GM12878 (cell line): ENCODE data around the gene MAML3. TPM values are rescaled to one million over a fixed set of nuclear protein-coding genes. Genes with fewer than 3 reads are reported as not detected.

Source experiments
- ATAC-seq: fragments of 200-7000 bp; cut with Tn5 transposase; 3 replicates; pipeline ENCODE4 v1.9.1; 2020; ENCODE audit warnings: mild to moderate bottlenecking, moderate library complexity
- BruUV-seq: library from RNA; stranded (reverse); fragments of 400-500 nt; replicated peaks from 2 replicates; lab custom pipeline; 2021; lab: Mats Ljungman, UMichigan
- CTCF ChIA-PET: fragments of 300-600 bp; sonication (Branson Sonifier 250); formaldehyde crosslinking; extraction: SDS; loops from one replicate; lab custom pipeline; 2021; ENCODE audit warnings: inconsistent platforms; lab: Yijun Ruan, JAX
- POLR2A ChIA-PET: fragments of 350-600 bp; formaldehyde crosslinking; extraction: SDS; loops from one replicate; lab custom pipeline; 2021; ENCODE audit warnings: inconsistent platforms; lab: Charles Lee
- RAD21 ChIA-PET: fragments of 300-600 bp; sonication (Branson Sonifier 250); formaldehyde crosslinking; loops from one replicate; lab custom pipeline; 2023; ENCODE audit warnings: antibody characterized with exemption; ENCODE audit not compliant: unreplicated experiment; lab: Charles Lee
- SMC1A ChIA-PET: fragments of 300-600 bp; sonication (Branson Sonifier 250); formaldehyde crosslinking; loops from one replicate; lab custom pipeline; 2023; ENCODE audit not compliant: unreplicated experiment, uncharacterized antibody; lab: Charles Lee
- DNase-seq: peaks from one replicate; pipeline ENCODE4 v3.0.0-alpha.2; 2011; ENCODE audit warnings: low read depth, low spot score
- FAIRE-seq: peaks from 3 replicates; lab custom pipeline; 2011; peaks lifted over from hg19 to GRCh38; lab: Jason Lieb, UNC
- H2AFZ ChIP-seq: 2 replicates; pipeline ENCODE4 v1.6.0; 2011; ENCODE audit warnings: low read depth, low read length, control low read depth; ENCODE audit not compliant: control insufficient read depth
- H3K27ac ChIP-seq: 2 replicates; pipeline ENCODE4 v1.5.1; 2011; ENCODE audit warnings: control low read depth; ENCODE audit not compliant: control insufficient read depth, insufficient read depth
- H3K27me3 ChIP-seq, 2 experiments: replicated peaks in 1 of 2; 2 replicates each; pipeline versions ENCODE4 v1.6.0 to v1.6.1; 2011; ENCODE audit warnings: low read length in 1 of 2; ENCODE audit not compliant: control insufficient read depth in 2 of 2, insufficient read depth in 2 of 2
- H3K36me3 ChIP-seq, 2 experiments: 2 replicates each; pipeline ENCODE4 v1.5.1; 2011; ENCODE audit warnings: low read length in 1 of 2; ENCODE audit not compliant: control insufficient read depth in 2 of 2, insufficient read depth in 2 of 2
- H3K4me1 ChIP-seq: 2 replicates; pipeline ENCODE4 v1.6.1; 2011; ENCODE audit warnings: mild to moderate bottlenecking, low read length, moderate library complexity, mixed read lengths; ENCODE audit not compliant: control insufficient read depth, insufficient read depth
- H3K4me2 ChIP-seq: 2 replicates; pipeline ENCODE4 v1.6.0; 2011; ENCODE audit warnings: control low read depth; ENCODE audit not compliant: control insufficient read depth, insufficient read depth
- H3K4me3 ChIP-seq: fragments of 200-600 bp; sonication (generic); 2 replicates; pipeline ENCODE4 v1.5.1; 2016
- H3K79me2 ChIP-seq: 2 replicates; pipeline ENCODE4 v1.6.0; 2011; ENCODE audit warnings: low read length; ENCODE audit not compliant: control insufficient read depth, insufficient read depth
- H3K9ac ChIP-seq: 2 replicates; pipeline ENCODE4 v1.8.0; 2011; ENCODE audit warnings: low read length, control low read depth, mixed read lengths; ENCODE audit not compliant: control insufficient read depth, insufficient read depth
- H3K9me3 ChIP-seq: replicated peaks from 3 replicates; pipeline ENCODE4 v1.5.1; 2011; ENCODE audit warnings: mild to moderate bottlenecking, low read length; ENCODE audit not compliant: control insufficient read depth, insufficient read depth
- H4K20me1 ChIP-seq: 2 replicates; pipeline ENCODE4 v1.6.0; 2011; ENCODE audit not compliant: control insufficient read depth, insufficient read depth
- ASH2L ChIP-seq: fragments of 300-600, 200-600 bp; sonication (generic); IDR thresholded peaks from 2 replicates; pipeline ENCODE4 v1.6.1; 2017; ENCODE audit warnings: low read depth, mild to moderate bottlenecking, borderline replicate concordance
- ATF2 ChIP-seq: IDR thresholded peaks from 2 replicates; pipeline ENCODE4 v1.6.1; 2012; ENCODE audit warnings: low read length, inconsistent platforms
- BMI1 ChIP-seq: fragments of 450-650 bp; IDR thresholded peaks from 2 replicates; pipeline ENCODE4 v1.6.1; 2016; ENCODE audit warnings: mild to moderate bottlenecking, moderate library complexity, borderline replicate concordance
- CREM ChIP-seq: IDR thresholded peaks from 2 replicates; pipeline ENCODE4 v1.6.1; 2014; ENCODE audit warnings: antibody characterized with exemption, low read depth
- CUX1 ChIP-seq: IDR thresholded peaks from 2 replicates; pipeline ENCODE4 v1.6.1; 2012; ENCODE audit warnings: improper control_type of control experiment, low read depth, low read length; ENCODE audit not compliant: insufficient replicate concordance
- PAX8 ChIP-seq: fragments of 450-650 bp; IDR thresholded peaks from 2 replicates; pipeline ENCODE4 v1.6.1; 2017; ENCODE audit warnings: mild to moderate bottlenecking, moderate library complexity
- PBX3 ChIP-seq: IDR thresholded peaks from 2 replicates; pipeline ENCODE4 v1.6.1; 2011; ENCODE audit warnings: mild to moderate bottlenecking, low read depth, low read length, moderate library complexity; ENCODE audit not compliant: insufficient replicate concordance
- RCOR1 ChIP-seq: conservative IDR thresholded peaks from 2 replicates; pipeline ENCODE4 v1.6.1; 2012; ENCODE audit warnings: low read depth, low read length, improper control_type of control experiment
- SPI1 ChIP-seq: IDR thresholded peaks from 2 replicates; pipeline ENCODE4 v1.6.1; 2011; ENCODE audit warnings: low read depth, mild to moderate bottlenecking, low read length, moderate library complexity, borderline replicate concordance; ENCODE audit not compliant: insufficient read depth
- USF2 ChIP-seq: IDR thresholded peaks from 2 replicates; pipeline ENCODE4 v1.6.1; 2011; ENCODE audit warnings: low read depth, low read length, improper control_type of control experiment, borderline replicate concordance
- ZNF207 ChIP-seq: fragments of 450-650 bp; IDR thresholded peaks from 2 replicates; pipeline ENCODE4 v1.6.1; 2014; ENCODE audit warnings: antibody characterized with exemption, mild to moderate bottlenecking, borderline replicate concordance
- ZNF217 ChIP-seq: fragments of 450-650 bp; IDR thresholded peaks from 2 replicates; pipeline ENCODE4 v1.6.1; 2017; ENCODE audit warnings: antibody characterized with exemption, mild to moderate bottlenecking
- ZNF384 ChIP-seq: IDR thresholded peaks from 2 replicates; pipeline ENCODE4 v1.6.1; 2012; ENCODE audit warnings: low read depth, mild to moderate bottlenecking, low read length, improper control_type of control experiment, borderline replicate concordance
- WGBS: methylation state at CpG from one replicate; pipeline ENCODE4 v1.1.6; 2016; ENCODE audit warnings: low lambda C conversion rate; ENCODE audit not compliant: insufficient replicate concordance, insufficient coverage; ENCODE audit errors: missing lambda C conversion rate; 5-methylcytosine and 5-hydroxymethylcytosine counted together
- in situ Hi-C: fragments of 300-500 bp; cut with MboI; formaldehyde crosslinking; loops from 9 replicates; pipeline ENCODE4 v1.14.3; 2018; ENCODE audit warnings: mixed read lengths
- intact Hi-C: fragments of 100-400 bp; cut with micrococcal nuclease; formaldehyde crosslinking; loops from one replicate; pipeline ENCODE4 v1.14.2; 2022; ENCODE audit not compliant: unreplicated experiment
- polyA plus RNA-seq, 11 experiments: library from polyadenylated mRNA; depleted of rRNA in 4 of 11; unstranded in 6 of 11; stranded (reverse) in 5 of 11; fragments of >200 nt; fragmentation: Nextera tagmentation in 4 of 11; fragmentation: Illumina TruSeq in 1 of 11; extraction: Ambion mirVana in 4 of 11; extraction: Trizol in 1 of 11; gene quantifications; 1 replicate in 1 of 11; 2 replicates in 10 of 11; pipeline versions ENCODE4 v1.2.1 to v1.2.3, GENCODE V29; 2011 to 2016; ENCODE audit warnings: inconsistent platforms in 2 of 11, missing spikeins in 2 of 11, low read depth in 1 of 11
- total RNA-seq, 4 experiments: library from RNA; depleted of rRNA in 3 of 4; stranded (reverse); fragments of >200 nt in 3 of 4; fragmentation: Illumina TruSeq in 1 of 4; extraction: Trizol in 1 of 4; gene quantifications; 2 replicates each; pipeline versions ENCODE4 v1.2.1 to v1.2.3, GENCODE V29; 2013 to 2021

Gene MAML3
- total and polyA plus RNA-seq, 10 of the 15 experiments (the other 5 are each of a cell fraction or from before 2014, with no cell fraction given): under 0.01 to 0.53 (median 0.06) TPM; not detected in 2

GRCh38 chr4:139802931-139803330 lies 351.1 kb downstream of the MAML3 start (continued):
- TF ChIP-seq PAX8: no peak
- no peak for TF ChIP-seq USF2
- TF ChIP-seq ATF2: no peak
- TF ChIP-seq RCOR1: no peak
- no peak for TF ChIP-seq ASH2L
- TF ChIP-seq CREM: no peak
- no peak for TF ChIP-seq PBX3

- ATAC-seq (no peak), FAIRE-seq (no peak), DNase-seq (no peak)
- POLR2A ChIA-PET: no interaction called here
- no peak overlapping the region for H3K4me2 ChIP-seq
- H3K9ac ChIP-seq: no peak overlapping the region
- no peaks in the 10 kb centered on the region for H3K79me2 ChIP-seq
- H3K36me3 ChIP-seq: no peaks in the 10 kb centered on the region
- in situ Hi-C loops (no loop called here), intact Hi-C loops (no loop called here)
- H3K27me3 ChIP-seq: peaks cover 0 to 2% of the 10 kb centered on the region in 2 experiments; a peak in 3 of 4 replicates
- H2AFZ ChIP-seq: no peak overlapping the region
- no peaks in the 10 kb centered on the region for H3K4me1 ChIP-seq
- 27% methylated on average over 1 of the region's 1 CpG for WGBS
- RAD21 ChIA-PET: no interaction called here
- BruUV-seq: no TSS peak
- no peaks in the 10 kb centered on the region for H3K9me3 ChIP-seq
- CTCF ChIA-PET: no interaction called here
- no peak overlapping the region for H3K4me3 ChIP-seq
- no peaks in the 10 kb centered on the region for H4K20me1 ChIP-seq
- SMC1A ChIA-PET: no interaction called here
- no peak overlapping the region for H3K27ac ChIP-seq
- TF ChIP-seq ZNF217 (no peak), ZNF207 (no peak), ZNF384 (no peak), BMI1 (no peak), CUX1 (no peak), SPI1 (no peak)
These were observed 351.5 kb downstream of the MAML3 start for GRCh38 chr4:139802488-139802887.
